GM12892 (cell line): ENCODE results near the gene FNIP2.
"Not testable (repeated sequence)": the region's sequence is repeated elsewhere in the genome, so short reads cannot be mapped to it uniquely, and the experiment has no call there.

ENCODE experiments used
- DNase-seq: peaks from one replicate; pipeline ENCODE4 v3.0.0; 2011; ENCODE audit not compliant: insufficient read length
- FAIRE-seq: peaks from 2 replicates; lab custom pipeline; 2011; peaks lifted over from hg19 to GRCh38; lab: Jason Lieb, UNC
- POLR2A ChIP-seq: IDR thresholded peaks from 2 replicates; pipeline ENCODE4 v1.6.1; 2011; ENCODE audit warnings: low read depth, low read length, control low read depth
- POLR2AphosphoS5 ChIP-seq: IDR thresholded peaks from 2 replicates; pipeline ENCODE4 v1.6.1; 2011; ENCODE audit warnings: low read depth, low read length, control low read depth
- TAF1 ChIP-seq: IDR thresholded peaks from 2 replicates; pipeline ENCODE4 v1.6.1; 2011; ENCODE audit warnings: low read depth, mild to moderate bottlenecking, control low read depth, low read length, borderline replicate concordance

FNIP2 gene

DNA sequence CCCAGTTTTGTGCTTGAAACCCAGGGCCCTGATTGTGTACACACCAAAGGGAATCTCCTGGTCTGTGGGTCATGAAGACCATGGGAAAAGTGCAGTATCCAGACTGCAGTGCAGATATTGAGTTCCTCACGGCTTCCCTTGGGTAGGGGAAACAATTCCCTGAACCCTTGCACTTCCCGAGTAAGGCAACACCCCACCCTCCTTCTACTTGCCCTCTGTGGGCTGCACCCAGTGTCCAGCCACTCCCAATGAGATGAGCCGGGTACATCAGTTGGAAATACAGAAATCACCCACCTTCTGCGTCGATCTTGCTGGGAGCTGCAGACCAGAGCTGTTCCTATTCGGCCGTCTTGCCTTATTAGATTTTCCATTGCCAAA, 134.2 kb downstream of the FNIP2 start:
- FAIRE-seq (no peak), DNase-seq (no peak)
- TF ChIP-seq POLR2AphosphoS5, result no peak
- TF ChIP-seq POLR2A, result no peak
- TF ChIP-seq TAF1, result no peak

DNA sequence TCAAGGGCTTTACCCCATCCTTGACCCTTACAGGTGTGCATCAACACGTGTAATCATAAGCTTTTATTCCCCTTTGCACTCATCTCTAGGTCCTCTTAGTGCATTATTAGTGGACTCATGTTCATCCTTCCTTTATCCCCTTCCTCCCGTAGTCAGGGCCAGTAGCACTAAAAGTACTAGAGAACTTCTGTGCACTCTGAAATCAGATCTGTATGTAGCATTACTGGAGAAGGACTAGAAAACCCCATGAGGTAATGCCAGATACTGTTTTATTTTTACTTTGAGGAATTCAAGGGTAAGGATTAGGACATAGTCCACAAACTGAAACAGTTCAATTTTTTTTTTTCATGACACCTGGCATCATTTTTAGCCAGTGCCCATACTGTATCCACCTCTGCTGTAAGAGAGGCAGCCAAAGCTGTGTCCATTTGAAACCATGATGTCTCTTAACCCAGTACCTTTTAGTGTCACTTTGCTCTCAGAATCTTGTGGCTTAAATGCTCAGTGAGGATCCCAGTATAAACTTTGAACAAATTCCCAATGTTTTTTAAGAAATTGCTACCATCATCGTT, 134.7 kb downstream of the FNIP2 start:
- DNase-seq (no peak), FAIRE-seq (no peak)
- TF ChIP-seq TAF1, result no peak
- no peak for TF ChIP-seq POLR2AphosphoS5
- TF ChIP-seq POLR2A, result no peak

DNA sequence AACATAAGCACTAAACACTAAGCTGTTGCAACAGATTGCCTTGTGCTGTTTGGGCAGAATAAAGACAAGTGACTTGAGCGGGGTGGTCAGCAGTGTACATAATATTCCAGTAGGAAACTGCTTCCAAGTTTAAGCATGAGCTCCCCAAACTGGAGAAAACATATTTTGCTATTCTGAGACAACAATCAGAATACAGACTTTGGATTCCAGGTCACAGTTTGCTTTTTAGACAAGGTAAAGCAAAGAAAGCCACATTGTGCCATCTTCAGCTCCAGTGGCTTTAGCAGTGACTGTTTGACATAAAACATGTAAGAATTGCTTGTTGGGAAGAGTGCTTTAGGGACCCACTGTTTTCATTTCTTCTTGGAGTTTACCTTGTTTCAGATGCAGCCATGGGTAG, 136.0 kb downstream of the FNIP2 start:
- no peak for TF ChIP-seq TAF1
- no peak for TF ChIP-seq POLR2AphosphoS5
- no peak for TF ChIP-seq POLR2A
- DNase-seq (no peak), FAIRE-seq (no peak)

DNA sequence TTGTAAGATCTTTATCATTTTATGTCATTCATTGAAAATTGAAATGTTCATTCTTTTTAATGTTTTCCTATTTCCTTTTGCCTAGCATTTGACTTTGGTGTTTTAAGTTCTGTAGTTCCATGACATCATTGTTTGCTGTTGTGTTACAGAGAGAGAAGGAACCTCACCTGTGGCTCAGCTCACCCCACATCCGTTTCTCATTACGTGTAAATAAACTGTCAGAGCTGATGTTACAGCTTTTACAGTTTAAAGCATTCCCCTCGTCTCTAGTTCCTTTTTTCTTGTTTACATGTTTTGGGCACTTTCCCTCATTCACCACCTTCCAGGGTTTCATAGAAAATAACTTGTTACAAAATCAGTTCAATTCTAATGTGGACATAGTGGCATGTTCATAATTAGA, 137.2 kb downstream of the FNIP2 start:
- TF ChIP-seq TAF1, result no peak
- no peak for TF ChIP-seq POLR2A
- TF ChIP-seq POLR2AphosphoS5, result no peak
- FAIRE-seq, result no peak
- no peak for DNase-seq

DNA sequence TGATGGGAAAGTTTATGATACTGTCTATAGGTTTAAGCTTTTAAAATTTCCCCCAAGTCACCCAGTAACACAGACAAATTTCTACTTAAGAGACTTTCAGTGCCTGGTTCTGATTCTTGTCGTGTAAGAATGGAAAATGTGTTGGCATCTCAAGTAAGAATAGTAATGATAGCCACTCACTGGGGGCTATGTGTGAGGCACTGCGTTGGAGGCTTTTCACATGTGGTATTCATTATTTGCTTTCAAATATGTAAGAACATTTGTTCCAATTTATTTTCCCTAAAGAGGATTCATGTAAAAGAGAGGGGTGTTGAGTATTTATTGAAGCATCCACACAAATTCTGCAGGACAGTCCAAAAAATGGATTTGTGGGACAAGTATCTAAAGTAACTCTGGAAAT, 143.6 kb downstream of the FNIP2 start:
- FAIRE-seq, result no peak
- no peak for TF ChIP-seq TAF1
- TF ChIP-seq POLR2A, result no peak
- no peak for TF ChIP-seq POLR2AphosphoS5
- DNase-seq, result no peak

DNA sequence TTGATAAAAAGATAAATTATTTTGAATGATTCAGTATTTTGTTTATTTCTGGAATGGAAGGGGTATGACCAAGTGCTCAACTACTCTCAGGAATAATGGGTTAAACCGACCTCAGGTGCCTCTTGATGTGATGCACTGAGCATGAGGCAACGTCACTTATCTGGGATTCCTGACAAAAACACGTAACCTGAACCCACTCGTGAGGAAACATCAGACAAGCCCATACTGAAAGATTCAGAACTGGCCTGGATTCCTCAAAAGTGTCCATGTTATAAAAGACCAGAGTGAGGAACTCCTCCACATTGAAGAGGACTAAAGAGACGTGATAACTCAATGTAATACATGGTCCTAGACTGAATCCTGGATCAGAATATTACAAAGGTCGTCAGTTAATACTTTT, 144.0 kb downstream of the FNIP2 start:
- TF ChIP-seq POLR2AphosphoS5 (no peak), POLR2A (no peak), TAF1 (no peak)
- no peak for DNase-seq
- FAIRE-seq, result no peak

DNA sequence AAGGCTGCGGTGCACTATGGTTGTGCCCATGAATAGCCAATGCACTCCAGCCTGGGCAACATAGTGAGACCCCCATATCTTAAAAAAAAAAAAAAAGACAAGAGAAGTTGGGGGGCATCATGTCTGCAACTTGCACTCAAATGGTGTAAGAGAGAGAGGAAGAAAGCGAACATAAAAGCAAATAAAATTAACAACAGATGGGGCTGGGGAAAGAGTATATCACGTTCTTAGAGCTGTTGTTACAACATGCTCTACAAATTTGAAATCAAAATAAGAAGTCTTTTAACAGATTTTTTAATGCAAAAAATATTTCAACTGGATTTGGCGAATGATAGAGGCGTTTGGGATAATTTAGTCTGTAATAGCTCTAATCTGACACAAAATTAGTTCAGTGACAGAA, 144.9 kb downstream of the FNIP2 start:
- no peak for DNase-seq
- TF ChIP-seq POLR2AphosphoS5 (no peak), POLR2A (no peak), TAF1 (no peak)
- no peak for FAIRE-seq

DNA sequence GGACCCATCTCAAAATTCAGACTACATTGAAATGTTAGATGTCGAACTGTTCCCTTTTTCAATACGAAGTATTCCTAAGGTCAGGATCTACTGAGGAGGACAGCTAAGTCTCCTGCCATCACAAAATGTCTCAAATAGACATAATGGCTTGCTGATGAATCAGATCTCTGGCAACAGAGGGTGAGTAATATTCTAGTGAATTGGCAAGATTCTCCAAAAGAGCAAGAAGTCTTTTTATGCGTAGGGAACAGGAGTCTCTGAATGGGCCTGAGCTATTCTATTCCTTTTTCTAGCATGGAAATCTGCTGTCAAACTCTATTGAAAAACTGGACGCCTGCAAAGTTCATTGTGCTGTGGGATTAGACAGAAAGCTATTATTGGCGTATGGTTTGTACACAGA, 145.4 kb downstream of the FNIP2 start:
- TF ChIP-seq POLR2AphosphoS5 (no peak), TAF1 (no peak), POLR2A (no peak)
- FAIRE-seq (no peak), DNase-seq (no peak)

DNA sequence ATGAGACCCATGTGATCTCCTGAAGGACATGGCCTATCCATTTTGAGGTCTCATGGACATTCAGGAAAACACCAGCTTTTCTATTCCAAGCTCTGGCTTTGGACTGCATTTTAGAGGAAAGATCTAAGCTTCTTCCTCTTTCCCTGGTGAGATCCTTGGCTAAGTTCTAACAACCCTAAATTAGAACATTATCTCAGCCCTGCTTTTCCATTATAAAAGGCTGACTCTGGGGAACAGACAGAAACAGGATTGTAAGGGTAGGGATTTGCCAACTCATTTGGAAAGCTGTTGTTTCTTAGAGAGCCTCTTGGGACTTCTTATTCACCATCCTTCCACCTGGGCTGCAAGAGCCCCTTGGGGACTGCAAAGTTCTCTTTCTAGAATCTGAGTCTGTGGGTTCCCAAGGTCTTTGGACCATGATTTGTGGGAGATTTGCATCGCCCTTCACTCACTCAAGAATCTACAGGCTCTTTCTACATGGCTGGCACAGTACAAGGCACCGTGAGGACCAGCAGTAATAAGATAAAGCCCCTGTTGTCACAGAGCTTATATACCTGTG, 146.9 kb downstream of the FNIP2 start:
- FAIRE-seq, result no peak

DNA sequence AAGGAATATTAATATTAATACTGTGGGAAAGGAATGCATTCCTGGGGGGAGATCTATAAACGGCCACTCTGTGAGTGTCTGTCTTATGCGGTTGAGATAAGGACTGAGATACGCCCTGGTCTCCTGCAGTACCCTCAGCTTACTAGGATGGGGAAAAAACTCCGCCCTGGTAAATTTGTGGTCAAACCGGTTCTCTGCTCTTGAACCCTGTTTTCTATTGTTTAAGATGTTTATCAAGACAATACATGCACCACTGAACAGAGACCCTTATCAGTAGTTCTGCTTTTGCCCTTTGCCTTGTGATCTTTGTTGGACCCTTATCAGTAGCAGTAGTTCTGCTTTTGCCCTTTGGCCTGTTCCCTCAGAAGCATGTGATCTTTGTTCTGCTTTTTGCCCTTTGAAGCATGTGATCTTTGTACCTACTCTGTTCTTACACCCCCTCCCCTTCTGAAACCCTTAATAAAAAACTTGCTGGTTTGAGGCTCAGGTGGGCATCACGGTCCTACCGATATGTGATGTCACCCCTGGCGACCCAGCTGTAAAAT, 151.7 kb downstream of the FNIP2 start:
- not testable (repeated sequence) for FAIRE-seq, DNase-seq

More for the DNA sequence above, 146.9 kb downstream of the FNIP2 start:
- no peak for DNase-seq
- no peak for TF ChIP-seq POLR2AphosphoS5
- TF ChIP-seq TAF1, result no peak
- TF ChIP-seq POLR2A, result no peak

DNA sequence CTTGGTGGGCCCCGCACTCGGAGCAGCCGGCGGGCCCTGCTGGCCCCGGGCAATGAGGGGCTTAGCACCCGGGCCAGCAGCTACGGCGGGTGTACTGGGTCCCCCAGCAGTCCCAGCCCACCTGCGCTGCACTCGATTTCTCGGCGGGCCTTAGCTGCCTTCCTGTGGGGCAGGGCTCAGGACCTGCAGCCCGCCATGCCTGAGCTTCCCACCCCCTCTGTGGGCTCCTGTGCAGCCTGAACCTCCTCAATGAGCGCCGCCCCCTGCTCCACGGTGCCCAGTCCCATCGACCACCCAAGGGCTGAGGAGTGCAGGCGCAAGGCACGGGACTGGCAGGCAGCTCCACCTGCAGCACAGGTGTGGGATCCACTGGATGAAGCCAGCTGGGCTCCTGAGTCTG, 158.9 kb downstream of the FNIP2 start:
- not testable (repeated sequence) for FAIRE-seq, DNase-seq

DNA sequence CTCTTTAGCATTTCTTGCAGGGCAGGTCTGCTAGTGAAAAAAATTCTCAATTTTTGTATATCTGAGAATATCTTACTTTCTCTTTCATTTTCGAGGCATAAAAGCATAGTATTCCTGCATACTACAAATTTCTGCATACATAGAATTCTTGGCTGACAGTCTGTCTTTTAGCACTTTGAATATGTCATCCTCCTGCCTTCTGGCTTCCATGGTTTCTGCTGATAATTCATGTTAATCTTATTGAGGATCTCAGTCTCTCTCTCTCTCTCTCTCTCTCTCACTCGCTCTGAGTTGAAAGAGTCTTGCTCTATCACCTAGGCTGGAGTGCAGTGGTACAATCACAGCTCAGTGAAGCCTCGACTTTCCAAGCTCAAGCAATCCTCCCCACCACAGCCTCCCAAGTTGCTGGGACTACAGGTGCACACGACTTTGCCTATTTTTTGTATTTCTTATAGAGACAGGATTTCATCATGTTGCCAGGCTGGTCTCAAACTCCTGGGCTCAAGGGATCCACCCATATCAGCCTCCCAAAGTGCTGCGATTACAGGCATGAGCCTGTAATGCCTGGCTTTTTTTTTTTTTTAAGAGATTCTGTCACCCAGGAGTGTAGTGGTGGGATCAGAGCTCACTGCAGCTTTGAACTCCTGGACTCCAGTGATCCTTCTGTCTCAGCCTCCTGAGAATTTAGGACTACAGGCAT, 161.3 kb downstream of the FNIP2 start:
- FAIRE-seq, result no peak
- TF ChIP-seq POLR2AphosphoS5, result no peak
- no peak for DNase-seq
